Endothelial cell of umbilical vein (primary cell): ENCODE data around the gene CHMP6. TPM values are rescaled to one million over a fixed set of nuclear protein-coding genes. Genes with fewer than 3 reads are reported as not detected.

ENCODE experiments used
- BruUV-seq: library from RNA; stranded (reverse); fragments of 400-500 nt; replicated peaks from 2 replicates; lab custom pipeline; 2021; lab: Mats Ljungman, UMichigan
- CTCF ChIA-PET: fragments of 300-600, 350-600 bp; sonication (Branson Sonifier 250); formaldehyde crosslinking; loops from one replicate; lab custom pipeline; 2021; ENCODE audit warnings: antibody characterized with exemption, inconsistent platforms; lab: Charles Lee
- POLR2A ChIA-PET: fragments of 300-600, 350-600 bp; sonication (Branson Sonifier 250); formaldehyde crosslinking; loops from one replicate; lab custom pipeline; 2021; ENCODE audit warnings: antibody characterized with exemption, inconsistent platforms; lab: Charles Lee
- DNase-seq: peaks from one replicate; pipeline ENCODE4 v3.0.0-alpha.2; 2011; ENCODE audit warnings: low read depth, low spot score
- FAIRE-seq: peaks from 2 replicates; lab custom pipeline; 2011; peaks lifted over from hg19 to GRCh38; lab: Jason Lieb, UNC
- H2AFZ ChIP-seq: 2 replicates; pipeline ENCODE4 v1.6.0; 2012; ENCODE audit warnings: low read depth, low read length, control low read depth, inconsistent platforms
- H3K27ac ChIP-seq: 2 replicates; pipeline ENCODE4 v1.5.1; 2011; ENCODE audit warnings: low read depth, mild to moderate bottlenecking, control low read depth, low read length, moderate library complexity; ENCODE audit not compliant: insufficient read depth
- H3K27me3 ChIP-seq, 2 experiments: 2 replicates each; pipeline versions ENCODE4 v1.6.0 to v1.6.1; 2011; ENCODE audit warnings: low read length in 2 of 2, mixed read lengths in 1 of 2; ENCODE audit not compliant: control insufficient read depth in 2 of 2, insufficient read depth in 2 of 2
- H3K36me3 ChIP-seq, 2 experiments: 2 replicates in 1 of 2; 3 replicates in 1 of 2; pipeline ENCODE4 v1.5.1; 2011; ENCODE audit warnings: low read length in 2 of 2, mild to moderate bottlenecking in 1 of 2, moderate library complexity in 1 of 2; ENCODE audit not compliant: control insufficient read depth in 2 of 2, insufficient read depth in 2 of 2; ENCODE audit errors: extremely low read depth in 1 of 2
- H3K4me1 ChIP-seq: 3 replicates; pipeline ENCODE4 v1.5.1; 2011; ENCODE audit warnings: mild to moderate bottlenecking, low read length; ENCODE audit not compliant: control insufficient read depth, insufficient read depth; ENCODE audit errors: extremely low read depth
- H3K4me2 ChIP-seq: 2 replicates; pipeline ENCODE4 v1.6.1; 2011; ENCODE audit warnings: low read length, control low read depth, mixed read lengths; ENCODE audit not compliant: insufficient read depth
- H3K4me3 ChIP-seq, 3 experiments: fragments of 200-600 bp in 1 of 3; sonication (generic), shearing (Covaris generic) in 1 of 3; replicated peaks in 1 of 3; 2 replicates each; pipeline ENCODE4 v1.5.1; 2011 to 2016; ENCODE audit warnings: control low read depth in 3 of 3, low read length in 3 of 3, mild to moderate bottlenecking in 2 of 3, inconsistent platforms in 1 of 3, low read depth in 1 of 3, moderate library complexity in 1 of 3; ENCODE audit not compliant: insufficient read depth in 1 of 3
- H3K79me2 ChIP-seq: 2 replicates; pipeline ENCODE4 v1.6.0; 2012; ENCODE audit warnings: low read length, inconsistent platforms; ENCODE audit not compliant: control insufficient read depth, insufficient read depth
- H3K9ac ChIP-seq: replicated peaks from 2 replicates; pipeline ENCODE3; 2011; ENCODE audit warnings: low read length, control low read depth; ENCODE audit not compliant: insufficient read depth; ENCODE audit errors: extremely low read depth
- H3K9me1 ChIP-seq: replicated peaks from 3 replicates; pipeline ENCODE4 v1.6.0; 2011; ENCODE audit warnings: mild to moderate bottlenecking, low read length; ENCODE audit not compliant: control insufficient read depth, insufficient read depth; ENCODE audit errors: extremely low read depth
- H3K9me3 ChIP-seq: replicated peaks from 2 replicates; pipeline ENCODE4 v1.5.1; 2012; ENCODE audit warnings: low read length, inconsistent platforms; ENCODE audit not compliant: control insufficient read depth, insufficient read depth
- H4K20me1 ChIP-seq: replicated peaks from 2 replicates; pipeline ENCODE3; 2011; ENCODE audit warnings: mild to moderate bottlenecking, low read length; ENCODE audit not compliant: control insufficient read depth, insufficient read depth; ENCODE audit errors: extremely low read depth
- EZH2 ChIP-seq: IDR thresholded peaks from 2 replicates; pipeline ENCODE4 v1.6.1; 2012; ENCODE audit warnings: borderline replicate concordance, low read depth, mild to moderate bottlenecking, moderate library complexity, low read length, inconsistent platforms; ENCODE audit not compliant: severe bottlenecking
- MYC ChIP-seq: IDR thresholded peaks from one replicate; pipeline ENCODE4 v1.6.1; 2011; ENCODE audit warnings: mild to moderate bottlenecking, low read depth, low read length
- POLR2A ChIP-seq: IDR thresholded peaks from 2 replicates; pipeline ENCODE4 v1.6.1; 2012; ENCODE audit warnings: low read depth, mild to moderate bottlenecking, control low read depth, low read length
- POLR2AphosphoS5 ChIP-seq: IDR thresholded peaks from 2 replicates; pipeline ENCODE4 v1.6.1; 2012; ENCODE audit warnings: low read depth, mild to moderate bottlenecking, control low read depth, low read length, moderate library complexity; ENCODE audit not compliant: insufficient read depth
- dilution Hi-C: fragments of 300-500 bp; cut with MboI; formaldehyde crosslinking; loops from one replicate; pipeline ENCODE4 v1.15.0; 2019; ENCODE audit warnings: low sequenced_read_pairs; ENCODE audit not compliant: extremely low pct_ligation_motif_present
- intact Hi-C: fragments of 100-400 bp; cut with micrococcal nuclease; formaldehyde crosslinking; loops from one replicate; pipeline ENCODE4 v1.10.0; 2022
- polyA plus RNA-seq, 4 experiments: library from polyadenylated mRNA; depleted of rRNA in 3 of 4; stranded (reverse) in 3 of 4; unstranded in 1 of 4; fragments of >200 nt; gene quantifications; 2 replicates each; pipeline versions ENCODE4 v1.2.1 to v1.2.3, GENCODE V29; 2011 to 2012; ENCODE audit warnings: missing spikeins in 1 of 4
- total RNA-seq: library from RNA; stranded (reverse); gene quantifications from 2 replicates; pipeline ENCODE4 v1.2.3, GENCODE V29; 2021
- TF ChIP-seq, protein P1 (sequence below): IDR thresholded peaks from 2 replicates; pipeline ENCODE4 v1.6.1; 2011; ENCODE audit not compliant: insufficient read depth, insufficient read length
- TF ChIP-seq, protein P2 (sequence below), 2 donors: IDR thresholded peaks; 1 replicate in 1 of 2; 2 replicates in 1 of 2; pipeline ENCODE4 v1.5.1; 2011; ENCODE audit warnings: low read length in 2 of 2, mild to moderate bottlenecking in 2 of 2, moderate library complexity in 2 of 2, control low read depth in 1 of 2, inconsistent platforms in 1 of 2, low read depth in 1 of 2; ENCODE audit not compliant: insufficient read depth in 1 of 2; ENCODE audit errors: extremely low read depth in 1 of 2

CHMP6 gene
- total and polyA plus RNA-seq, 2 donors (not counting 3 experiments of a cell fraction or from before 2014, with no cell fraction given): 42.5 to 48.5 TPM

DNA sequence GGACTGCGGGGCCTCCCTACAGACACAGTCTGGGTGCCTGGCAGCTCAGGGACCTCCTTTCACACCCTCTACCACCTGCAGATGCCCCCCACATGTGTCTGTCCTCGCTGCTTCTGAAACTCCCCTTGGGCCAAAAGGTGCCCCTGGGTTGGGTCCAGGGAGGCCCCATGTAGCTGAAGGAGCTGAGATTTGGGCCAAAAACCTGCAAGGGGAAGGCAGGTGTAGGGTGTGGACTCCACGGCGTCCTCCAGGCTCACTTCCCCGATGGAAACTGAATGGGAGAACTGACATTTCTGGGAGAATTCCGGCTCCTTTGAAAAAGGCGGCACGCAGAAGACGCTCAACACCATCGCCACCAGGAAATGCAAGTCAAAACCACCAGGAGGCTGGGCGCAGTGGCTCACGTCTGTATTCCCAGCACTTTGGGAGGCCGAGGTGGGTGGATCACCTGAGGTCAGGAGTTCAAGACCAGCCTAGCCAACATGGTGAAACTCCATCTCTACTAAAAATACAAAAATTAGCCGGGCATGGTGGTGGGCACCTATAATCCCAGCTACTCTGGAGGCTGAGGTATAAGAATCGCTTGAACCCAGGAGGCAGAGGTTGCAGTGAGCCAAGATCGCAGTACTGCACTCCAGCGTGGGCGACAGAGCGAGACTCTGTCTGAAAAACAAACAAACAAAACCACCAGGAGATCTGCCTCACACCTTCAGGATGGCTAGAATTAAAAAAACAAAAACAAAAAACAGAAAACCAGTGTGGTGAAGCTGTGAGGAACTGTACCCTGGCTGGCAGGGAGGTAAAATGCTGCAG lies 30.1 kb downstream of the CHMP6 start:
- peaks cover 12% of the 10 kb centered on the region for H3K4me1 ChIP-seq
- no peaks in the 10 kb centered on the region for H4K20me1 ChIP-seq
- no peak for DNase-seq
- TF ChIP-seq MYC (no peak), EZH2 (no peak), POLR2AphosphoS5 (no peak), POLR2A (no peak)
- TF ChIP-seq, protein P1, sequence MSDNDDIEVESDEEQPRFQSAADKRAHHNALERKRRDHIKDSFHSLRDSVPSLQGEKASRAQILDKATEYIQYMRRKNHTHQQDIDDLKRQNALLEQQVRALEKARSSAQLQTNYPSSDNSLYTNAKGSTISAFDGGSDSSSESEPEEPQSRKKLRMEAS: no peak
- TF ChIP-seq, protein P2, sequence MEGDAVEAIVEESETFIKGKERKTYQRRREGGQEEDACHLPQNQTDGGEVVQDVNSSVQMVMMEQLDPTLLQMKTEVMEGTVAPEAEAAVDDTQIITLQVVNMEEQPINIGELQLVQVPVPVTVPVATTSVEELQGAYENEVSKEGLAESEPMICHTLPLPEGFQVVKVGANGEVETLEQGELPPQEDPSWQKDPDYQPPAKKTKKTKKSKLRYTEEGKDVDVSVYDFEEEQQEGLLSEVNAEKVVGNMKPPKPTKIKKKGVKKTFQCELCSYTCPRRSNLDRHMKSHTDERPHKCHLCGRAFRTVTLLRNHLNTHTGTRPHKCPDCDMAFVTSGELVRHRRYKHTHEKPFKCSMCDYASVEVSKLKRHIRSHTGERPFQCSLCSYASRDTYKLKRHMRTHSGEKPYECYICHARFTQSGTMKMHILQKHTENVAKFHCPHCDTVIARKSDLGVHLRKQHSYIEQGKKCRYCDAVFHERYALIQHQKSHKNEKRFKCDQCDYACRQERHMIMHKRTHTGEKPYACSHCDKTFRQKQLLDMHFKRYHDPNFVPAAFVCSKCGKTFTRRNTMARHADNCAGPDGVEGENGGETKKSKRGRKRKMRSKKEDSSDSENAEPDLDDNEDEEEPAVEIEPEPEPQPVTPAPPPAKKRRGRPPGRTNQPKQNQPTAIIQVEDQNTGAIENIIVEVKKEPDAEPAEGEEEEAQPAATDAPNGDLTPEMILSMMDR (IDR thresholded peaks at IDR 0.05; ENCODE audit: extremely low read depth in 1 of 2, insufficient read depth in 1 of 2, low read depth in 1 of 2, low read length in 2 of 2): no peak
- H3K27me3 ChIP-seq: no peaks in the 10 kb centered on the region
- intact Hi-C loops (no loop called here), dilution Hi-C loops (no loop called here)
- no peak overlapping the region for H3K4me2 ChIP-seq
- no peak overlapping the region for H2AFZ ChIP-seq
- no peaks in the 10 kb centered on the region for H3K9me1 ChIP-seq
- ChIA-PET POLR2A (no interaction called here), CTCF (interaction anchor here (0.9 to 4.4 kb wide), 6 partner anchors 9 to 81 kb away, joined by 3 to 62 read pairs (median 4); no protein-coding TSS in a partner anchor)
- H3K27ac ChIP-seq: no peak overlapping the region
- no peaks in the 10 kb centered on the region for H3K9me3 ChIP-seq
- H3K79me2 ChIP-seq: no peaks in the 10 kb centered on the region
- no TSS peak for BruUV-seq
- H3K9ac ChIP-seq: no peak overlapping the region
- no peak overlapping the region for H3K4me3 ChIP-seq
- no peak for FAIRE-seq
- no peaks in the 10 kb centered on the region for H3K36me3 ChIP-seq
